ENCODE data around the gene NDUFA1. TPM values are rescaled to one million over a fixed set of nuclear protein-coding genes. Genes with fewer than 3 reads are reported as not detected.

NDUFA1 gene
- 69.0 TPM for total RNA-seq

GRCh38 chrX:119871599-119872395 is at the start of gene NDUFA1, which contains the start of gene RNF113A:
NDUFA1 (plus strand) TSS chrX:119871832; CDS start chrX:119871912, 80 bp downstream.
RNF113A (minus strand) TSS chrX:119871733; CDS start chrX:119871613, 120 bp downstream.

GRCh38 chrX:119852382-119853353 is 19.0 kb upstream of the NDUFA1 start, which contains the start of gene UPF3B:
UPF3B (minus strand) TSS chrX:119852963; CDS start chrX:119852928, 35 bp downstream.

GRCh38 chrX:119895843-119896326 is 24.3 kb downstream of the NDUFA1 start, which contains the start of gene AKAP14:
AKAP14 (plus strand) TSS chrX:119895893; CDS start chrX:119903224, 7,331 bp downstream.

Other genes with a start within 250 kb of the NDUFA1 start
- 67.8 TPM for gene SEPTIN6, start 178.7 kb upstream of the NDUFA1 start, total RNA-seq
- 0.69 TPM for gene SOWAHD, start 113.2 kb upstream of the NDUFA1 start, total RNA-seq
- gene RPL39, start 80.2 kb upstream of the NDUFA1 start, total RNA-seq = 2,362 TPM
- 5.8 TPM for gene UPF3B, start 18.9 kb upstream of the NDUFA1 start, total RNA-seq
- 10.8 TPM for gene RNF113A, start 99 bp upstream of the NDUFA1 start, total RNA-seq
- 5.1 TPM for gene AKAP14, start 24.1 kb downstream of the NDUFA1 start, total RNA-seq
- gene NKAP, start 71.9 kb downstream of the NDUFA1 start, total RNA-seq = 10.6 TPM
- not detected for gene RHOXF2B, start 205.9 kb downstream of the NDUFA1 start, total RNA-seq
- not detected for gene RHOXF1, start 244.1 kb downstream of the NDUFA1 start, total RNA-seq

Data from diencephalon (tissue), 1 donor.